Esophagus (tissue), 2 donors: Measurements from ENCODE around the gene TXNRD2. TPM values are rescaled to one million over a fixed set of nuclear protein-coding genes. Genes with fewer than 3 reads are reported as not detected.
"Not testable (repeated sequence)": the region's sequence is repeated elsewhere in the genome, so short reads cannot be mapped to it uniquely, and the experiment has no call there.

ENCODE experiments used
- H3K27ac ChIP-seq, 2 donors: one replicate each; pipeline ENCODE4 v1.5.1; 2013; ENCODE audit warnings: low read depth in 2 of 2, mild to moderate bottlenecking in 2 of 2, inconsistent platforms in 1 of 2, low read length in 1 of 2, moderate library complexity in 1 of 2
- H3K27me3 ChIP-seq, 2 donors: one replicate each; pipeline ENCODE4 v1.6.1; 2013; ENCODE audit warnings: low read length in 2 of 2, control low read depth in 1 of 2, mild to moderate bottlenecking in 1 of 2; ENCODE audit not compliant: insufficient read depth in 2 of 2, control insufficient read depth in 1 of 2
- H3K36me3 ChIP-seq, 2 donors: one replicate each; pipeline ENCODE4 v1.6.1; 2013; ENCODE audit warnings: low read length in 1 of 2; ENCODE audit not compliant: control insufficient read depth in 2 of 2, insufficient read depth in 2 of 2
- H3K4me1 ChIP-seq, 2 donors: one replicate each; pipeline ENCODE4 v1.6.1; 2013; ENCODE audit warnings: low read length in 1 of 2; ENCODE audit not compliant: control insufficient read depth in 2 of 2, insufficient read depth in 2 of 2
- H3K4me3 ChIP-seq, 2 donors: one replicate each; pipeline ENCODE4 v1.5.1; 2013; ENCODE audit warnings: low read length in 2 of 2, mild to moderate bottlenecking in 2 of 2, low read depth in 1 of 2, moderate library complexity in 1 of 2
- H3K9me3 ChIP-seq, 2 donors: one replicate each; pipeline ENCODE4 v1.6.1; 2013; ENCODE audit warnings: mild to moderate bottlenecking in 2 of 2, low read depth in 1 of 2, low read length in 1 of 2, moderate library complexity in 1 of 2; ENCODE audit not compliant: control insufficient read depth in 2 of 2, insufficient read depth in 1 of 2
- WGBS, 2 donors: extraction: QIAGEN DNeasy Blood & Tissue Kit; methylation state at CpG; one replicate each; pipeline ENCODE4 v1.1.7; 2013; 5-methylcytosine and 5-hydroxymethylcytosine counted together
- polyA plus RNA-seq, 2 donors: library from polyadenylated mRNA; stranded (reverse); fragments of 200-250 nt; gene quantifications; one replicate each; pipeline ENCODE4 v1.2.3, GENCODE V29; 2013
- donor health status: healthy with polysubstance abuse.
- donor health status: Bipolar disorder and iron deficiency.

Gene TXNRD2
- polyA plus RNA-seq, 2 donors, result 9.6 to 20.6 TPM

- H3K4me3 ChIP-seq, result no peak overlapping the region
- peaks cover 0 to 5% of the 10 kb centered on the region in 2 donors for H3K9me3 ChIP-seq
- H3K27ac ChIP-seq, result no peak overlapping the region
- no peaks in the 10 kb centered on the region for H3K27me3 ChIP-seq
- 87% methylated on average over 9 of the region's 9 CpGs for WGBS, 2 donors
- peaks cover 0 to 2% of the 10 kb centered on the region in 2 donors for H3K4me1 ChIP-seq
- peaks cover 0 to 3% of the 10 kb centered on the region in 2 donors for H3K36me3 ChIP-seq
These were observed 8.0 kb downstream of the TXNRD2 start for GRCh38 chr22:19933341-19934241.

GRCh38 chr22:19932367-19933206 lies 9.0 kb downstream of the TXNRD2 start:
- H3K27me3 ChIP-seq, result no peaks in the 10 kb centered on the region
- H3K4me3 ChIP-seq, result no peak overlapping the region
- peaks cover 0 to 5% of the 10 kb centered on the region in 2 donors for H3K9me3 ChIP-seq
- peaks cover 0 to 2% of the 10 kb centered on the region in 2 donors for H3K4me1 ChIP-seq
- no peak overlapping the region for H3K27ac ChIP-seq
- H3K36me3 ChIP-seq, result peaks cover 0 to 3% of the 10 kb centered on the region in 2 donors
- 74 to 78% methylated on average over 12 of the region's 12 CpGs for WGBS, 2 donors

GRCh38 chr22:19931514-19931913 lies 10.1 kb downstream of the TXNRD2 start:
- no peak overlapping the region for H3K27ac ChIP-seq
- H3K36me3 ChIP-seq, result peaks cover 0 to 3% of the 10 kb centered on the region in 2 donors
- no peak overlapping the region for H3K4me3 ChIP-seq
- H3K4me1 ChIP-seq, result peaks cover 0 to 2% of the 10 kb centered on the region in 2 donors
- no peaks in the 10 kb centered on the region for H3K27me3 ChIP-seq
- H3K9me3 ChIP-seq, result peaks cover 0 to 5% of the 10 kb centered on the region in 2 donors
- WGBS, 2 donors, result 96 to 97% methylated on average over 8 of the region's 8 CpGs

- Histone ChIP-seq H3K27me3 (no peaks in the 10 kb centered on the region), H3K4me1 (peaks cover 0 to 2% of the 10 kb centered on the region in 2 donors), H3K4me3 (no peak overlapping the region), H3K27ac (no peak overlapping the region), H3K9me3 (peaks cover 0 to 2% of the 10 kb centered on the region in 2 donors), H3K36me3 (peaks cover 0 to 3% of the 10 kb centered on the region in 2 donors)
- 90 to 93% methylated on average over 21 of the region's 21 CpGs for WGBS, 2 donors
These were observed 10.8 kb downstream of the TXNRD2 start for GRCh38 chr22:19930551-19931486.

- WGBS, 2 donors, result 93 to 94% methylated on average over 21 of the region's 21 CpGs
- Histone ChIP-seq H3K27me3 (no peaks in the 10 kb centered on the region), H3K4me1 (peaks cover 0 to 2% of the 10 kb centered on the region in 2 donors), H3K9me3 (no peaks in the 10 kb centered on the region), H3K4me3 (no peak overlapping the region), H3K27ac (no peak overlapping the region), H3K36me3 (peaks cover 0 to 3% of the 10 kb centered on the region in 2 donors)
These were observed 11.8 kb downstream of the TXNRD2 start for GRCh38 chr22:19929586-19930550.

GRCh38 chr22:19928207-19928606 lies 13.4 kb downstream of the TXNRD2 start:
- no peak overlapping the region for H3K4me3 ChIP-seq
- peaks cover 0 to 3% of the 10 kb centered on the region in 2 donors for H3K36me3 ChIP-seq

GRCh38 chr22:19927696-19928095 lies 13.9 kb downstream of the TXNRD2 start:
- H3K4me3 ChIP-seq, result no peak overlapping the region
- H3K4me1 ChIP-seq, result peaks cover 0 to 2% of the 10 kb centered on the region in 2 donors
- H3K36me3 ChIP-seq, result peaks cover 0 to 3% of the 10 kb centered on the region in 2 donors
- no peaks in the 10 kb centered on the region for H3K27me3 ChIP-seq
- WGBS, 2 donors, result 87 to 88% methylated on average over 7 of the region's 7 CpGs
- H3K27ac ChIP-seq, result no peak overlapping the region
- no peaks in the 10 kb centered on the region for H3K9me3 ChIP-seq

More at GRCh38 chr22:19928207-19928606, 13.4 kb downstream of the TXNRD2 start:
- WGBS, 2 donors, result 92 to 93% methylated on average over 11 of the region's 11 CpGs
- Histone ChIP-seq H3K4me1 (peaks cover 0 to 2% of the 10 kb centered on the region in 2 donors), H3K9me3 (no peaks in the 10 kb centered on the region), H3K27me3 (no peaks in the 10 kb centered on the region), H3K27ac (no peak overlapping the region)

GRCh38 chr22:19926028-19926427 lies 15.6 kb downstream of the TXNRD2 start:
- H3K27me3 ChIP-seq, H3K4me3 ChIP-seq, H3K27ac ChIP-seq, H3K9me3 ChIP-seq, H3K4me1 ChIP-seq, H3K36me3 ChIP-seq: not testable (repeated sequence)
- WGBS, 2 donors, result 87 to 95% methylated on average over 9 to 11 of the region's 11 CpGs
